ENCODE results near the gene ELAVL3. TPM values are rescaled to one million over a fixed set of nuclear protein-coding genes. Genes with fewer than 3 reads are reported as not detected.

The ELAVL3 gene
- total and polyA plus RNA-seq, 2 of the 8 experiments (the other 6 are each of a cell fraction or from before 2014, with no cell fraction given), result 0.80 to 1.0 TPM

DNA sequence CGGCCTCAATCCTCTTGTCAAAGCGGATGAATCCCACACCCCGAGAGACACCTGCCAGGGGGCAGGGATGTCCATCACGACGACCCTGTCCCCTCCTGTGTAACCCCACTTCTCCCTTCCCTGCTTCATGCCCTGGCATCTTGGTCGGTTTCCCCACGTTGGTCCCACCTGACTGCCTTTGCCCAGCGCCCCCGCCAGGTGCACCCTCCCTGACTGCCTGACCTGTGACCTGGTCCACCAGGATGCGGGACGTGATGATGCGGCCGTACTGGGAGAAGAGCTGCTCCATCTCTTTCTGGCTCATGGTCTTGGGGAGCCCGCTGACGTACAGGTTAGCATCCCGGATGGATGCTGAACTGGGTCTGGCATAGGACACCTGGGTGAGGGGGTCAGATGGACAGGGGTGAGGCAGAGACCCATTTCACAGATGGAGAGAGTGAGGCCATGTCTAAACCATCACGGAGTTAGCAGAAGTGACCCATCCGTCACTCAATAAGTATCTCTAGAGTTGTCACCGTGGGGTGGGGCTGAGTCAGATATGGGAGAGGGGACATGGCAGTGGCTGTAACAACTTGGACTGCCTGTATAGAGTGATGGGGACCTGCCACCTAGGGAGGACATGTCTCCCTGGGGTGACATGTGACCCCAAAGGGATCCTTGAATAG lies 22.5 kb downstream of the ELAVL3 start:
- Histone ChIP-seq H4K91ac (replicated peaks; ENCODE audit: insufficient read length, low read length) (no peak overlapping the region), H2AK5ac (ENCODE audit: low read depth, low read length) (0 out of 2 replicates have a peak overlapping the region, but pooled peaks have one; percentile 53), H4K20me1 (replicated peaks in 1 of 2; ENCODE audit: control insufficient read depth in 1 of 2, insufficient read depth in 2 of 2, low read length in 2 of 2) (no peaks in the 10 kb centered on the region), H2BK12ac (ENCODE audit: low read depth, low read length) (0 out of 2 replicates have a peak overlapping the region, but pooled peaks have one; percentile 27), H2BK15ac (ENCODE audit: low read length) (no peak overlapping the region), H3K4me3 (ENCODE audit: extremely low read depth in 1 of 4, insufficient read depth in 2 of 4, low read depth in 3 of 4, low read length in 4 of 4) (no peak overlapping the region), H3K79me1 (ENCODE audit: low read depth, low read length) (no peaks in the 10 kb centered on the region), H3K27ac (ENCODE audit: low read depth, low read length) (no peak overlapping the region), H3K14ac (ENCODE audit: insufficient read length) (no peak overlapping the region), H2AFZ (ENCODE audit: low read length) (no peak overlapping the region), H3K9me3 (ENCODE audit: insufficient read depth in 2 of 2, low read depth in 1 of 2, low read length in 1 of 2) (no peaks in the 10 kb centered on the region), H2BK5ac (ENCODE audit: low read depth, low read length) (no peak overlapping the region), H3K4ac (replicated peaks; ENCODE audit: insufficient read length, low read depth, low read length) (no peak overlapping the region), H2BK120ac (replicated peaks; ENCODE audit: low read depth, low read length) (no peak overlapping the region), H4K8ac (ENCODE audit: extremely low read depth, insufficient read depth, low read length) (peak overlapping the region; percentile 57; the same call in 1 of the 2 replicates), H3K56ac (replicated peaks; ENCODE audit: insufficient read length, low read depth, low read length) (no peak overlapping the region), H3K79me2 (ENCODE audit: control insufficient read depth in 1 of 2, insufficient read depth in 2 of 2, low read length in 2 of 2) (no peaks in the 10 kb centered on the region), H3K9ac (replicated peaks in 1 of 4; ENCODE audit: extremely low read depth in 1 of 4, low read depth in 3 of 4, low read length in 3 of 4) (no peak overlapping the region; a peak in 1 of 7 replicates), H4K5ac (ENCODE audit: insufficient read length, low read depth, low read length) (no peak overlapping the region), H2BK20ac (ENCODE audit: low read length) (no peak overlapping the region), H3K4me2 (ENCODE audit: insufficient read depth in 1 of 2, low read depth in 2 of 2, low read length in 2 of 2) (no peak overlapping the region), H3K36me3 (ENCODE audit: control insufficient read depth in 2 of 4, insufficient read depth in 4 of 4, low read length in 3 of 4) (no peaks in the 10 kb centered on the region), H3K4me1 (replicated peaks in 1 of 4; ENCODE audit: control insufficient read depth in 3 of 4, insufficient read depth in 4 of 4, low read length in 3 of 4) (peaks cover 0 to 12% (median 1%) of the 10 kb centered on the region in 4 experiments; a peak in 4 of 7 replicates), H3K23ac (ENCODE audit: insufficient read length) (no peak overlapping the region), H3K23me2 (ENCODE audit: low read depth, low read length) (no peaks in the 10 kb centered on the region; the same call in 1 of the 2 replicates), H3K18ac (ENCODE audit: extremely low read depth, low read length) (no peak overlapping the region), H3K27me3 (replicated peaks in 1 of 4; ENCODE audit: control insufficient read depth in 3 of 4, extremely low read depth in 1 of 4, insufficient read depth in 3 of 4, low read length in 3 of 4) (no peaks in the 10 kb centered on the region)
- DNase-seq (ENCODE audit: low read depth in 1 of 2, low spot score in 2 of 2), result no peak
- WGBS, 2 experiments (ENCODE audit: extremely low coverage in 1 of 2, insufficient coverage in 1 of 2, insufficient read length in 1 of 2, insufficient replicate concordance in 2 of 2, low coverage in 1 of 2, low lambda C conversion rate in 2 of 2, missing lambda C conversion rate in 1 of 2), result 85% methylated on average over 19 of the region's 19 CpGs; no CpG with 5 or more reads in 1 of the 2 experiments
- ChIA-PET POLR2A (ENCODE audit: partially characterized antibody) (interaction anchor here (1.6 to 3.4 kb wide), 2 partner anchors 23 to 64 kb away, joined by 3 to 20 read pairs; partner anchors contain the start of gene ELAVL3), CTCF (ENCODE audit: partially characterized antibody) (interaction anchor here (0.7 to 3.4 kb wide), 10 partner anchors 10 to 78 kb away, joined by 3 to 17 read pairs (median 4); partner anchors contain the start of gene EPOR)
- no peak for FAIRE-seq
- TF ChIP-seq SIRT6 (IDR thresholded peaks at IDR 0.05; ENCODE audit: low read length) (no peak), EZH2 (IDR thresholded peaks at IDR 0.05; ENCODE audit: low read depth, low read length, severe bottlenecking) (no peak)
